GM19043 (cell line): ENCODE data around the gene TEN1.

ENCODE experiments used
- ATAC-seq: cut with Tn5 transposase; IDR thresholded peaks from one replicate; pipeline ENCODE4 v1.9.1; 2021; ENCODE audit warnings: low read depth; ENCODE audit not compliant: unreplicated experiment

Gene TEN1

GRCh38 chr17:75976175-75976848 is 2.7 kb upstream of the TEN1 start:
- ATAC-seq, result no peak

DNA sequence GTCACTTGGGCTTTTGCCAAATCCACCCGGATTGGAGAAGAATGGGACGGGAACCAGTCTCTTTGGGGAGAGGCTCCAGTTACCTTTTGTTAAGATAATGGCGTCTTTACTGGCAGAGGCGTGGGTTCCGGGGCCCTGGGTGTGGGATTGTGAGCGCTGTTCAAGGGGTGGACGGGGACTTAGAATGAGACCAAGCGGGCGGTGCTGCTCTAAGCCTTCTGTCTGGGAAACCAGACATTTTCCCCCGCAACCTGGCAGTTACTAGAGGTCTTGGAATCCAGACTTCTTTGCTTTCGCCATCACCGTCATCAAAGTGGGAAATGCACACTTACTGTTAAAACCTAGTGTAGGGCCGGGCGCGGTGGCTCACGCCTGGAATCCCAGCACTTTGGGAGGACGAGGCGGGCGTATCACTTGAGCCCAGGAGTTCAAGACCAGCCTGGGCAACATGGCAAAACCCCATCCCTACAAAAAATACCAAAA is 706 bp downstream of the TEN1 start:
- no peak for ATAC-seq

- no peak for ATAC-seq
These were observed 1.4 kb downstream of the TEN1 start for GRCh38 chr17:75980188-75981018.

GRCh38 chr17:75981019-75981615 is 2.1 kb downstream of the TEN1 start:
- ATAC-seq, result no peak

GRCh38 chr17:75983501-75984181 is 4.6 kb downstream of the TEN1 start:
- ATAC-seq, result no peak

DNA sequence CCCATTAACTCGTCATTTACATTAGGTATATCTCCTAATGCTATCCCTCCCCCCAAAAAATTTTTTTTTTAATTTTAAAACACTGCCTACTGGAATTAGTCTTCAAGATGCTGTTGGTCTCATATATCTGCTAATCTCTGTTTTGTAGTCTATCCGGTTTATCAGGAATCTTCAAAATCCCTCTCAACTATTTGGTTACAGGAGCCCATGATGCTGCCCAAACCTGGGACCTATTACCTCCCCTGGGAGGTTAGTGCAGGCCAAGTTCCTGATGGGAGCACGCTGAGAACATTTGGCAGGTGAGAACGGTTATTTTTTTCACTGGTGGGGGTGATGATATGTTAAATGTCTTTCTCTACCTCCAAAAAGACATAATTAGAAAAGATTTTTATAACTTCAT is 6.9 kb downstream of the TEN1 start:
- ATAC-seq, result no peak

DNA sequence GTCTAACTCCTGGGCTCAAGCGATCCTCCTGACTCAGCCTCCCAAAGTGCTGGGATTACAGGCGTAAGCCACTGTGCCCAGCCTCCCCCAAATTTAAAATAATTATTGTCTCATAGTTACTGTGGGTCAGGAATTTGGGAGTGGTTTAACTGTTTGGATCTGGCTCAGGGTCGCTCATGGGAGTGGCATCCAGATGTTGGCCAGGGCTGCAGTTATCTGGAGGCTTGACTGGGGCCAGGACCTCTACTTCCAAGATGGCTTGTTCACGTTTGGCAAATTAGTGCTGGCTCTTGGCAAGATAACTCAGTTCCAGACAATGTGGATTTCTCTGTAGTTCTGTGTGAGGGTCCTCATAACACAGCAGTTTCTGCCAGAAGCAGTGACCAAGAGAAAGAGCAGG is 8.0 kb downstream of the TEN1 start:
- ATAC-seq, result no peak

DNA sequence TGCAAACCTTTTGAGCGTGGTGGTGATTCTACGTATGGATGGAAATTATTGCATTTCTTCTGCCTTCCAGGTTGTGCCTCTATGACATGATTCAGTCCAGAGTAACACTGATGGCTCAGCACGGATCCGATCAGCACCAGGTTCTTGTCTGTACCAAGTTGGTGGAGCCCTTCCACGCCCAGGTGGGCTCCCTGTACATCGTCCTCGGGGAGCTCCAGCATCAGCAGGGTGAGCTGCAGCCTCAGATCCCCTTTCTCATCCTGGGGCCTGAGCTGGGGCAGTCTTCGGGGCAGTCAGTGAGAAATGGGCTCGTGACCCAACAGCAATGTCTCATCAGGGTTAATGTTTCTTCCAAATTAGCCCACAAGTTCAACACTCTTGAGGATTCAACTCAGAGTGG is 12.4 kb downstream of the TEN1 start:
- ATAC-seq, result no peak

- no peak for ATAC-seq
These were observed 15.8 kb downstream of the TEN1 start for GRCh38 chr17:75994802-75995370.

- no peak for ATAC-seq
These were observed 16.4 kb downstream of the TEN1 start for GRCh38 chr17:75995385-75995925.

GRCh38 chr17:75996665-75997590 is 17.9 kb downstream of the TEN1 start:
- ATAC-seq, result no peak

DNA sequence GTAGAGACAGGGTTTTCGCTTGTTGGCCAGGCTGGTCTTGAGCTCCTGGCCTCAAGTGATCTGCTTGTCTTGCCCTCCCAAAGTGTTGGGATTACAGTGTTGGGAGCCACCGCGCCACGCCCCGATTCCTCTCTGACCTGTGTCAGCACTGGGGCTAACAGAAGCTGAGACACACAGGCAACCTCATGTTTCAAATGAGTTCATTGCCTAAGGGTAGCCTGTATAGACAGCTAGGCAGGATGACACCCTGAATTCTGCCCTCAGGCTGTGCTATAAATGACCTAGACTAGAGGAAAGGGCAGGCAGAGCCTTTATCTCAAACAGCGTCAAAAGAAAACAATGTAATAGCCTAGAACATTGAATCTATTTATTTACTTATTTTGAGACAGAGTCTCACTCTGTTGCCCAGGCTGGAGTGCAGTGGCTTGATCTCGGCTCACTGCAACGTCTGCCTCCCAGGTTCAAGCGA is 19.3 kb downstream of the TEN1 start:
- ATAC-seq, result no peak

GRCh38 chr17:76000016-76000754 is 21.1 kb downstream of the TEN1 start:
- ATAC-seq, result no peak

- no peak for ATAC-seq
These were observed 21.9 kb downstream of the TEN1 start, which contains the start of gene CDK3 for GRCh38 chr17:76000755-76001521. TSS of gene CDK3 (plus strand) at chr17:76000855. CDS start at chr17:76001426, 571 bp downstream.

DNA sequence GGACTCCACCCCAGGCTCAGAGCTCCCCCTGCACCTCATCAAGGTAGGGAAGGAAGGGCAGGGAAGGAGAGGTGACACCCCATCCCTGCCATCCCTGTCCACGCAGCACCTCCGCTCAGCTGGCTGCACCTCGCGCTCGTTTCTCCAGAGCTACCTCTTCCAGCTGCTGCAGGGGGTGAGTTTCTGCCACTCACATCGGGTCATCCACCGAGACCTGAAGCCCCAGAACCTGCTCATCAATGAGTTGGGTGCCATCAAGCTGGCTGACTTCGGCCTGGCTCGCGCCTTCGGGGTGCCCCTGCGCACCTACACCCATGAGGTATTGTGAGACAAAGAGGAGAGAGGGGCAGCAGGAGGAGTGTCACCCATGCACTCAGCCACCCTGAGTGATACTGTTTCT is 23.1 kb downstream of the TEN1 start:
- ATAC-seq, result no peak

- ATAC-seq, result no peak
These were observed 24.9 kb downstream of the TEN1 start for GRCh38 chr17:76003915-76004314.

GRCh38 chr17:76004750-76005262 is 25.8 kb downstream of the TEN1 start:
- no peak for ATAC-seq
